Forelimb muscle (tissue), 1 donor: ENCODE measurements around the gene ANKDD1A. TPM values are rescaled to one million over a fixed set of nuclear protein-coding genes. Genes with fewer than 3 reads are reported as not detected.

Experiments
- DNase-seq: peaks from one replicate; pipeline ENCODE4 v3.0.0-alpha.2; 2013; ENCODE audit warnings: low read depth
- polyA plus RNA-seq: library from polyadenylated mRNA; unstranded; fragments of 120-200 nt; gene quantifications from one replicate; pipeline ENCODE4 v1.2.1, GENCODE V29; 2013; ENCODE audit not compliant: insufficient read length

The ANKDD1A gene
- polyA plus RNA-seq = 6.1 TPM

- no peak for DNase-seq
Measured at GRCh38 chr15:64911311-64912186, at the start of gene ANKDD1A. ANKDD1A (plus strand) TSS chr15:64911902; CDS start chr15:64911931, 29 bp downstream.

- DNase-seq = no peak
Measured at GRCh38 chr15:64861960-64862359, 49.7 kb upstream of the ANKDD1A start.

GRCh38 chr15:64862408-64862807 lies 49.3 kb upstream of the ANKDD1A start:
- DNase-seq = no peak

- DNase-seq = no peak
Measured at GRCh38 chr15:64864068-64864467, 47.6 kb upstream of the ANKDD1A start.

GRCh38 chr15:64865126-64865997 lies 46.3 kb upstream of the ANKDD1A start:
- no peak for DNase-seq

GRCh38 chr15:64865998-64866520 lies 45.6 kb upstream of the ANKDD1A start:
- no peak for DNase-seq

GRCh38 chr15:64869501-64869900 lies 42.2 kb upstream of the ANKDD1A start:
- DNase-seq = no peak

- no peak for DNase-seq
Measured at GRCh38 chr15:64870353-64870752, 41.3 kb upstream of the ANKDD1A start.

- no peak for DNase-seq
Measured at GRCh38 chr15:64875641-64876223, 36.0 kb upstream of the ANKDD1A start.

- DNase-seq = no peak
Measured at GRCh38 chr15:64877435-64877834, 34.3 kb upstream of the ANKDD1A start.

GRCh38 chr15:64878705-64879104 lies 33.0 kb upstream of the ANKDD1A start:
- DNase-seq = no peak

- DNase-seq = no peak
Measured at GRCh38 chr15:64883100-64883581, 28.6 kb upstream of the ANKDD1A start.

GRCh38 chr15:64883997-64884511 lies 27.6 kb upstream of the ANKDD1A start:
- no peak for DNase-seq

- no peak for DNase-seq
Measured at GRCh38 chr15:64884679-64885078, 27.0 kb upstream of the ANKDD1A start.

GRCh38 chr15:64888336-64888735 lies 23.4 kb upstream of the ANKDD1A start:
- DNase-seq = no peak

GRCh38 chr15:64891561-64891960 lies 20.1 kb upstream of the ANKDD1A start:
- no peak for DNase-seq

GRCh38 chr15:64892847-64893403 lies 18.8 kb upstream of the ANKDD1A start:
- DNase-seq = no peak

GRCh38 chr15:64893481-64894394 lies 18.0 kb upstream of the ANKDD1A start:
- DNase-seq = peak; percentile 91

GRCh38 chr15:64894395-64895056 lies 17.2 kb upstream of the ANKDD1A start:
- no peak for DNase-seq
